ENCODE data around the gene DDX1.

- TF ChIP-seq CTCF (IDR thresholded peaks at IDR 0.05) (peak in 1 of 4 experiments; percentile 6), POLR2A (IDR thresholded peaks at IDR 0.05) (peak; percentile 52), POLR2AphosphoS5 (IDR thresholded peaks at IDR 0.05) (peak; percentile 92)
Measured at GRCh38 chr2:15591692-15592463, at the start of gene DDX1.
